ENCODE measurements around the gene SHQ1. TPM values are rescaled to one million over a fixed set of nuclear protein-coding genes. Genes with fewer than 3 reads are reported as not detected.

Gene SHQ1
- total RNA-seq, 1 experiment from 2014 or later: 24.8 TPM

- H3K79me2 ChIP-seq (ENCODE audit: low read depth): no peaks in the 10 kb centered on the region
- H3F3A ChIP-seq (ENCODE audit: insufficient read depth, low read depth): 0 out of 2 replicates have a peak, but pooled peaks cover 4% of the 10 kb centered on the region
- H3K4me3 ChIP-seq: no peak overlapping the region
- no TSS peak for BruUV-seq (replicated peaks)
- no peaks in the 10 kb centered on the region for H3K27me3 ChIP-seq (ENCODE audit: insufficient read depth, low read depth)
- no peaks in the 10 kb centered on the region for H3K36me3 ChIP-seq (ENCODE audit: low read depth)
- H3K9me3 ChIP-seq (ENCODE audit: insufficient read depth, low read depth): no peaks in the 10 kb centered on the region
- no peaks in the 10 kb centered on the region for H3K9me2 ChIP-seq (ENCODE audit: insufficient read depth)
- no peaks in the 10 kb centered on the region for H4K20me1 ChIP-seq (ENCODE audit: insufficient read depth)
- POLR2A ChIA-PET (ENCODE audit: unreplicated experiment): interaction anchor here (0.5 kb wide), 1 partner anchor 1797 kb away, joined by 3 read pairs; no protein-coding TSS in a partner anchor
- no peak overlapping the region for H3K27ac ChIP-seq
- no peak for TF ChIP-seq CTCF (conservative IDR thresholded peaks at IDR 0.05)
- TF ChIP-seq EZH2 (IDR thresholded peaks at IDR 0.05; ENCODE audit: low read depth): no peak
- DNase-seq: peak in 1 of 2 experiments; percentile 55
- H3K4me2 ChIP-seq: no peak overlapping the region
- intact Hi-C loops (cut with micrococcal nuclease; ENCODE audit: unreplicated experiment): loop anchor here (5.0 to 10.0 kb wide), 3 partner anchors 264 to 1108 kb away; no protein-coding TSS in a partner anchor
- no peak overlapping the region for H2AFZ ChIP-seq
- H3K4me1 ChIP-seq (replicated peaks; ENCODE audit: insufficient read depth): peaks cover 17% of the 10 kb centered on the region
- CTCF ChIA-PET: interaction anchor here (0.7 to 1.6 kb wide), 2 partner anchors 11 to 154 kb away, joined by 4 to 6 read pairs; no protein-coding TSS in a partner anchor
Observed at GRCh38 chr3:72820415-72820814, 27.8 kb downstream of the SHQ1 start.

GRCh38 chr3:72818905-72819304, 29.3 kb downstream of the SHQ1 start:
- no peak overlapping the region for H3K27ac ChIP-seq
- 0 out of 2 replicates have a peak, but pooled peaks cover 4% of the 10 kb centered on the region for H3F3A ChIP-seq (ENCODE audit: insufficient read depth, low read depth)
- no peaks in the 10 kb centered on the region for H3K36me3 ChIP-seq (ENCODE audit: low read depth)
- no peak for DNase-seq
- BruUV-seq (replicated peaks): no TSS peak
- peaks cover 17% of the 10 kb centered on the region for H3K4me1 ChIP-seq (replicated peaks; ENCODE audit: insufficient read depth)
- CTCF ChIA-PET: no interaction called here
- no peaks in the 10 kb centered on the region for H4K20me1 ChIP-seq (ENCODE audit: insufficient read depth)
- no peak overlapping the region for H2AFZ ChIP-seq
- H3K9me3 ChIP-seq (ENCODE audit: insufficient read depth, low read depth): no peaks in the 10 kb centered on the region
- no peak overlapping the region for H3K4me2 ChIP-seq
- H3K9me2 ChIP-seq (ENCODE audit: insufficient read depth): no peaks in the 10 kb centered on the region
- H3K79me2 ChIP-seq (ENCODE audit: low read depth): no peaks in the 10 kb centered on the region
- intact Hi-C loops (cut with micrococcal nuclease; ENCODE audit: unreplicated experiment): loop anchor here (1.0 kb wide), 2 partner anchors 153 to 944 kb away; no protein-coding TSS in a partner anchor
- TF ChIP-seq CTCF (conservative IDR thresholded peaks at IDR 0.05) (no peak), EZH2 (IDR thresholded peaks at IDR 0.05; ENCODE audit: low read depth) (no peak)
- no peak overlapping the region for H3K4me3 ChIP-seq
- POLR2A ChIA-PET (ENCODE audit: unreplicated experiment): no interaction called here
- no peaks in the 10 kb centered on the region for H3K27me3 ChIP-seq (ENCODE audit: insufficient read depth, low read depth)

GRCh38 chr3:72818092-72818773, 30.0 kb downstream of the SHQ1 start:
- H3K27ac ChIP-seq: no peak overlapping the region
- H3K4me1 ChIP-seq (replicated peaks; ENCODE audit: insufficient read depth): peaks cover 17% of the 10 kb centered on the region
- 0 out of 2 replicates have a peak, but pooled peaks cover 4% of the 10 kb centered on the region for H3F3A ChIP-seq (ENCODE audit: insufficient read depth, low read depth)
- BruUV-seq (replicated peaks): no TSS peak
- no peaks in the 10 kb centered on the region for H3K36me3 ChIP-seq (ENCODE audit: low read depth)
- TF ChIP-seq EZH2 (IDR thresholded peaks at IDR 0.05; ENCODE audit: low read depth): no peak
- peak; percentile 70 for TF ChIP-seq CTCF (conservative IDR thresholded peaks at IDR 0.05)
- no peaks in the 10 kb centered on the region for H4K20me1 ChIP-seq (ENCODE audit: insufficient read depth)
- no peak overlapping the region for H3K4me3 ChIP-seq
- no peak overlapping the region for H3K4me2 ChIP-seq
- no peaks in the 10 kb centered on the region for H3K79me2 ChIP-seq (ENCODE audit: low read depth)
- H2AFZ ChIP-seq: no peak overlapping the region
- ChIA-PET POLR2A (ENCODE audit: unreplicated experiment) (no interaction called here), CTCF (no interaction called here)
- H3K9me3 ChIP-seq (ENCODE audit: insufficient read depth, low read depth): no peaks in the 10 kb centered on the region
- DNase-seq: peak in 1 of 2 experiments; percentile 11
- H3K9me2 ChIP-seq (ENCODE audit: insufficient read depth): no peaks in the 10 kb centered on the region
- intact Hi-C loops (cut with micrococcal nuclease; ENCODE audit: unreplicated experiment): loop anchor here (1.0 kb wide), 2 partner anchors 152 to 943 kb away; no protein-coding TSS in a partner anchor
- H3K27me3 ChIP-seq (ENCODE audit: insufficient read depth, low read depth): no peaks in the 10 kb centered on the region
